Measurements from ENCODE around the gene MAPK7.

MAPK7 gene

GRCh38 chr17:19415311-19415710 lies 37.0 kb downstream of the MAPK7 start:
- CTCF ChIA-PET, result no interaction called here
- no peaks in the 10 kb centered on the region for H3K4me1 ChIP-seq (ENCODE audit: control insufficient read depth, insufficient read depth, low read length)
- no peak overlapping the region for H3K4me3 ChIP-seq (ENCODE audit: low read depth, low read length)
- no peaks in the 10 kb centered on the region for H3K36me3 ChIP-seq (ENCODE audit: control insufficient read depth in 2 of 2, insufficient read depth in 1 of 2, low read length in 2 of 2)
- H3K9me3 ChIP-seq (ENCODE audit: control insufficient read depth, insufficient read depth, low read depth, low read length), result no peaks in the 10 kb centered on the region
- POLR2A ChIA-PET, result no interaction called here
- TF ChIP-seq ZNF223 (tag by site-specific recombination; IDR thresholded peaks at IDR 0.05) (no peak), ZNF19 (tag by site-specific recombination; IDR thresholded peaks at IDR 0.05; ENCODE audit: low read depth) (no peak)
- no peak overlapping the region for H3K27ac ChIP-seq (ENCODE audit: extremely low read depth, low read depth, low read length)

- no peak for TF ChIP-seq ZNF670 (tag by site-specific recombination; IDR thresholded peaks at IDR 0.05; ENCODE audit: low read depth)
- no peak for TF ChIP-seq ZBTB8A (tag by site-specific recombination; IDR thresholded peaks at IDR 0.05)
- TF ChIP-seq ZSCAN5A (tag by site-specific recombination; IDR thresholded peaks at IDR 0.05), result no peak
- ChIA-PET POLR2A (no interaction called here), CTCF (no interaction called here)
- H3K9me3 ChIP-seq (ENCODE audit: control insufficient read depth, insufficient read depth, low read depth, low read length), result no peaks in the 10 kb centered on the region
- H3K4me1 ChIP-seq (ENCODE audit: control insufficient read depth, insufficient read depth, low read length), result no peaks in the 10 kb centered on the region
- no peak overlapping the region for H3K27ac ChIP-seq (ENCODE audit: extremely low read depth, low read depth, low read length)
- H3K36me3 ChIP-seq (ENCODE audit: control insufficient read depth in 2 of 2, insufficient read depth in 1 of 2, low read length in 2 of 2), result no peaks in the 10 kb centered on the region
- no peak overlapping the region for H3K4me3 ChIP-seq (ENCODE audit: low read depth, low read length)
Measured at GRCh38 chr17:19415806-19416775, 37.8 kb downstream of the MAPK7 start.

- Histone ChIP-seq H3K27ac (ENCODE audit: extremely low read depth, low read depth, low read length) (no peak overlapping the region), H3K9me3 (ENCODE audit: control insufficient read depth, insufficient read depth, low read depth, low read length) (no peaks in the 10 kb centered on the region), H3K4me3 (ENCODE audit: low read depth, low read length) (no peak overlapping the region), H3K36me3 (ENCODE audit: control insufficient read depth in 2 of 2, insufficient read depth in 1 of 2, low read length in 2 of 2) (no peaks in the 10 kb centered on the region), H3K4me1 (ENCODE audit: control insufficient read depth, insufficient read depth, low read length) (no peaks in the 10 kb centered on the region)
- ChIA-PET CTCF (interaction anchor here (0.6 to 1.7 kb wide), 4 partner anchors 15 to 353 kb away, joined by 3 to 5 read pairs (median 3); partner anchors contain the start of gene B9D1), POLR2A (interaction anchor here (0.6 kb wide), 1 partner anchor 311 kb away, joined by 3 read pairs; no protein-coding TSS in a partner anchor)
- TF ChIP-seq ZNF366 (tag by site-specific recombination; conservative IDR thresholded peaks at IDR 0.05), result no peak
- no peak for TF ChIP-seq ZNF324 (tag by site-specific recombination; IDR thresholded peaks at IDR 0.05)
- TF ChIP-seq ZNF394 (tag by site-specific recombination; IDR thresholded peaks at IDR 0.05; ENCODE audit: borderline replicate concordance), result no peak
- no peak for TF ChIP-seq ZNF19 (tag by site-specific recombination; IDR thresholded peaks at IDR 0.05; ENCODE audit: low read depth)
- TF ChIP-seq ZFHX2 (tag by site-specific recombination; conservative IDR thresholded peaks at IDR 0.05), result no peak
- TF ChIP-seq, protein P1, sequence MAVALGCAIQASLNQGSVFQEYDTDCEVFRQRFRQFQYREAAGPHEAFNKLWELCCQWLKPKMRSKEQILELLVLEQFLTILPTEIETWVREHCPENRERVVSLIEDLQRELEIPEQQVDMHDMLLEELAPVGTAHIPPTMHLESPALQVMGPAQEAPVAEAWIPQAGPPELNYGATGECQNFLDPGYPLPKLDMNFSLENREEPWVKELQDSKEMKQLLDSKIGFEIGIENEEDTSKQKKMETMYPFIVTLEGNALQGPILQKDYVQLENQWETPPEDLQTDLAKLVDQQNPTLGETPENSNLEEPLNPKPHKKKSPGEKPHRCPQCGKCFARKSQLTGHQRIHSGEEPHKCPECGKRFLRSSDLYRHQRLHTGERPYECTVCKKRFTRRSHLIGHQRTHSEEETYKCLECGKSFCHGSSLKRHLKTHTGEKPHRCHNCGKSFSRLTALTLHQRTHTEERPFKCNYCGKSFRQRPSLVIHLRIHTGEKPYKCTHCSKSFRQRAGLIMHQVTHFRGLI (tag by site-specific recombination; IDR thresholded peaks at IDR 0.05), result no peak
Measured at GRCh38 chr17:19417611-19418010, 39.3 kb downstream of the MAPK7 start.

DNA sequence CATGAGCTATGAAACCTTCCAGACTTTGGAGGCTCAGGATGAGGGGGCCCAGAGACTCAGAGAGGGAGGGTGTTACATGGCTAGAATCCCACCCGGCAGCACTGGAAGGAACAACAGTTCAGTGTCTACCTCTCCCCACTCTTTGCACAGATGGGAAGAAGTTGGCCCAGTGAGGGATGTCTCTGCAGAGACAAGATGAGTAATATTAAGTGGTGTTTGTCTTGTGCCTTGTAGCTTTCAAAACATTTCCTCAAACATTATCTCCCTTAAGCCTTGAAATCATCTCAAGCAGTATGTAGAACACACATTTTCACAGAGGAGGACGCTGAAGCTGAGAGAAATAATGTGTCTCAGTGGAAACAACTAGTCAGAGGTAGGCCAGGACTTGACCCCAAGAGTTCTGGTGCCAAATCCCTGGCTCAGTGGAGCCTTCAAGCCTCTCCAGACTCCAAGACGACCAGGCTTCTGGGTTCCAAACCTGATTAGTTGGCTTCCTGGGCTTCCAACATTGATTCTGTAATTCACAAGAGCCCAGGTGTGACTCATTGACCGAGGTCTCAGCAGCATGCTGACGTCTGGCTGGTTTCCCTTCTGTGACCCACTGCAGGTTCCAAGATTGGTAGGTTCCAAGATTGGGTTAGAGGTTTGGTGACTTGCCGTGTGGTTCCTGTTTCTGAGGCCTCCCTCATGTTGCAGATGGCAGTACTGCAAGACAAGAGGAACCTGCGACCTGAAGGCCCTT lies 40.1 kb downstream of the MAPK7 start:
- Histone ChIP-seq H3K4me1 (ENCODE audit: control insufficient read depth, insufficient read depth, low read length) (no peaks in the 10 kb centered on the region), H3K4me3 (ENCODE audit: low read depth, low read length) (no peak overlapping the region), H3K36me3 (ENCODE audit: control insufficient read depth in 2 of 2, insufficient read depth in 1 of 2, low read length in 2 of 2) (no peaks in the 10 kb centered on the region), H3K9me3 (ENCODE audit: control insufficient read depth, insufficient read depth, low read depth, low read length) (no peaks in the 10 kb centered on the region), H3K27ac (ENCODE audit: extremely low read depth, low read depth, low read length) (no peak overlapping the region)
- ChIA-PET POLR2A (no interaction called here), CTCF (interaction anchor here (0.6 to 1.7 kb wide), 3 partner anchors 16 to 56 kb away, joined by 3 to 5 read pairs (median 3); partner anchors contain the start of gene B9D1)
- TF ChIP-seq ZNF335 (tag by site-specific recombination; conservative IDR thresholded peaks at IDR 0.05) (no peak), ZNF837 (tag by site-specific recombination; IDR thresholded peaks at IDR 0.05) (no peak), ZNF311 (tag by site-specific recombination; IDR thresholded peaks at IDR 0.05; ENCODE audit: borderline replicate concordance) (no peak), ZNF626 (tag by site-specific recombination; IDR thresholded peaks at IDR 0.05) (no peak), ZNF404 (tag by site-specific recombination; IDR thresholded peaks at IDR 0.05) (no peak), ZNF354C (tag by site-specific recombination; IDR thresholded peaks at IDR 0.05; ENCODE audit: borderline replicate concordance, low read depth) (no peak), ZNF677 (tag by site-specific recombination; IDR thresholded peaks at IDR 0.05) (no peak), INSM2 (tag by site-specific recombination; IDR thresholded peaks at IDR 0.05) (no peak), ZNF830 (tag by site-specific recombination; IDR thresholded peaks at IDR 0.05; ENCODE audit: low read depth) (no peak)
